ENCODE data around the gene RPS14.

- TF ChIP-seq CTCF (IDR thresholded peaks at IDR 0.05), result no peak
- no peak for TF ChIP-seq ATF6 (CRISPR knock-in tag; IDR thresholded peaks at IDR 0.05)
- TF ChIP-seq MAX (CRISPR knock-in tag; IDR thresholded peaks at IDR 0.05), result no peak
- TF ChIP-seq ZBTB43 (CRISPR knock-in tag; IDR thresholded peaks at IDR 0.05), result no peak
- TF ChIP-seq E2F5 (CRISPR knock-in tag; IDR thresholded peaks at IDR 0.05), result no peak
- TF ChIP-seq NFATC4 (CRISPR knock-in tag; IDR thresholded peaks at IDR 0.05), result no peak
- TF ChIP-seq ESRRA (CRISPR knock-in tag; IDR thresholded peaks at IDR 0.05; ENCODE audit: borderline replicate concordance), result no peak
- TF ChIP-seq ATF3 (CRISPR knock-in tag; conservative IDR thresholded peaks at IDR 0.05), result no peak
- TF ChIP-seq MXD4 (CRISPR knock-in tag; IDR thresholded peaks at IDR 0.05; ENCODE audit: borderline replicate concordance), result no peak
- no peak for TF ChIP-seq TEAD4 (CRISPR knock-in tag; IDR thresholded peaks at IDR 0.05)
Measured at GRCh38 chr5:150498971-150499370, 49.4 kb upstream of the RPS14 start.
